Endodermal cell (in vitro differentiated cells): ENCODE results near the gene CLIC4. TPM values are rescaled to one million over a fixed set of nuclear protein-coding genes. Genes with fewer than 3 reads are reported as not detected.

ENCODE experiments used
- DNase-seq: peaks from one replicate; pipeline ENCODE4 v3.0.0-alpha.2; 2017
- H3K27ac ChIP-seq: 2 replicates; pipeline ENCODE4 v1.5.1; 2013; ENCODE audit warnings: mild to moderate bottlenecking, low read depth, low read length, moderate library complexity
- H3K27me3 ChIP-seq: 2 replicates; pipeline ENCODE4 v1.6.1; 2013; ENCODE audit warnings: mild to moderate bottlenecking, low read length, moderate library complexity; ENCODE audit not compliant: insufficient read depth, control insufficient read depth, poor library complexity, severe bottlenecking
- H3K36me3 ChIP-seq: 2 replicates; pipeline ENCODE4 v1.7.0; 2013; ENCODE audit warnings: mild to moderate bottlenecking, low read length, moderate library complexity; ENCODE audit not compliant: control insufficient read depth, insufficient read depth
- H3K4me1 ChIP-seq: one replicate; pipeline ENCODE4 v1.7.0; 2013; ENCODE audit warnings: low read length; ENCODE audit not compliant: control insufficient read depth, insufficient read depth
- H3K4me3 ChIP-seq: 2 replicates; pipeline ENCODE4 v1.5.1; 2013; ENCODE audit warnings: mild to moderate bottlenecking, low read length, moderate library complexity
- H3K9ac ChIP-seq: 2 replicates; pipeline ENCODE4 v1.6.1; 2013; ENCODE audit warnings: mild to moderate bottlenecking, low read length, moderate library complexity; ENCODE audit not compliant: poor library complexity, severe bottlenecking; ENCODE audit errors: extremely low read depth
- H3K9me3 ChIP-seq: 2 replicates; pipeline ENCODE4 v1.6.1; 2013; ENCODE audit warnings: mild to moderate bottlenecking, low read length, moderate library complexity; ENCODE audit not compliant: control insufficient read depth
- H3K27ac Mint-ChIP-seq: 2 replicates; pipeline ENCODE4 v1.8.0; 2020; ENCODE audit warnings: mixed read lengths
- H3K27me3 Mint-ChIP-seq: 2 replicates; pipeline ENCODE4 v1.8.0; 2021; ENCODE audit warnings: mild to moderate bottlenecking, mixed read lengths; ENCODE audit not compliant: insufficient read depth
- H3K36me3 Mint-ChIP-seq: 2 replicates; pipeline ENCODE4 v1.8.0; 2020; ENCODE audit warnings: low read depth, mixed read lengths
- H3K4me1 Mint-ChIP-seq: 2 replicates; pipeline ENCODE4 v1.8.0; 2020; ENCODE audit warnings: mixed read lengths
- H3K4me3 Mint-ChIP-seq: 2 replicates; pipeline ENCODE4 v1.8.0; 2020; ENCODE audit warnings: mild to moderate bottlenecking, moderate library complexity, mixed read lengths
- H3K9me3 Mint-ChIP-seq: 2 replicates; pipeline ENCODE4 v1.8.0; 2020; ENCODE audit warnings: mild to moderate bottlenecking, mixed read lengths
- whole genome bisulfite sequencing, 2 experiments: methylation state at CpG; one replicate each; pipeline versions ENCODE4 v1.1.5 to v1.1.7; 2013; ENCODE audit warnings: missing lambda C conversion rate in 2 of 2, mixed read lengths in 1 of 2; ENCODE audit not compliant: insufficient coverage in 1 of 2, insufficient read length in 1 of 2; 5-methylcytosine and 5-hydroxymethylcytosine counted together
- total RNA-seq, 2 donors: library from RNA; stranded (reverse); fragmentation: NEBNext Ultra II Directional in 1 of 2; extraction: Animal tissue kit (Norgen Biotek cat#: 25700) in 1 of 2; gene quantifications; 2 replicates in 1 of 2; 3 replicates in 1 of 2; pipeline ENCODE4 v1.2.1, GENCODE V29; 2021
- TF ChIP-seq, protein P1 (sequence below): fragments of 200-600 bp; sonication (generic); conservative IDR thresholded peaks from 2 replicates; pipeline ENCODE4 v1.5.0; 2021; ENCODE audit warnings: antibody characterized with exemption, mild to moderate bottlenecking

The CLIC4 gene
- total RNA-seq, 2 donors from 2014 or later, result 119 to 146 TPM

DNA sequence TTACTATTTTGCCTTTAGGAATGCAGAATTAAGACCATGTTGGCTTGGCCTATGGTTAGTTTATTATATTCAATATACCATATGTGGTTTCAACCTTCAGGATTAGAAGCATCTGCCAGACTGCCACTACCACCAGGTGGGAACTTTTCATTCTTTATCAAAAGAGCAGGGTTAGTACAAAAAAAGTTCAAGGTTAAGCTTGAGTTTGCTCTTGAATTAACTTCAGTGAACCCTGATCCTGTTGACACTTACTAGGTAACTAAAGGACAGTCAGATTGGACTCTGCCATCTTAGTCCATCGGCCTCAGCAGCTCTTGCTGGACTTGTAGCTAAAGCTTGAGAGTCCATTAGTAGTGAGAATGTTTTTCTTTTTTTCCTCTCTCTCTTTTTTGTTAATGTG, 22.1 kb downstream of the CLIC4 start:
- Mint-ChIP-seq H3K27me3 (no peaks in the 10 kb centered on the region), H3K36me3 (peaks cover 4% of the 10 kb centered on the region), H3K9me3 (no peaks in the 10 kb centered on the region), H3K27ac (no peak overlapping the region), H3K4me1 (peaks cover 18% of the 10 kb centered on the region), H3K4me3 (no peak overlapping the region)
- Histone ChIP-seq H3K9me3 (no peaks in the 10 kb centered on the region), H3K27ac (no peak overlapping the region), H3K9ac (no peak overlapping the region), H3K4me3 (no peak overlapping the region), H3K4me1 (peaks cover 3% of the 10 kb centered on the region), H3K27me3 (no peaks in the 10 kb centered on the region), H3K36me3 (peaks cover 16% of the 10 kb centered on the region)
- DNase-seq, result no peak
- TF ChIP-seq, protein P1, sequence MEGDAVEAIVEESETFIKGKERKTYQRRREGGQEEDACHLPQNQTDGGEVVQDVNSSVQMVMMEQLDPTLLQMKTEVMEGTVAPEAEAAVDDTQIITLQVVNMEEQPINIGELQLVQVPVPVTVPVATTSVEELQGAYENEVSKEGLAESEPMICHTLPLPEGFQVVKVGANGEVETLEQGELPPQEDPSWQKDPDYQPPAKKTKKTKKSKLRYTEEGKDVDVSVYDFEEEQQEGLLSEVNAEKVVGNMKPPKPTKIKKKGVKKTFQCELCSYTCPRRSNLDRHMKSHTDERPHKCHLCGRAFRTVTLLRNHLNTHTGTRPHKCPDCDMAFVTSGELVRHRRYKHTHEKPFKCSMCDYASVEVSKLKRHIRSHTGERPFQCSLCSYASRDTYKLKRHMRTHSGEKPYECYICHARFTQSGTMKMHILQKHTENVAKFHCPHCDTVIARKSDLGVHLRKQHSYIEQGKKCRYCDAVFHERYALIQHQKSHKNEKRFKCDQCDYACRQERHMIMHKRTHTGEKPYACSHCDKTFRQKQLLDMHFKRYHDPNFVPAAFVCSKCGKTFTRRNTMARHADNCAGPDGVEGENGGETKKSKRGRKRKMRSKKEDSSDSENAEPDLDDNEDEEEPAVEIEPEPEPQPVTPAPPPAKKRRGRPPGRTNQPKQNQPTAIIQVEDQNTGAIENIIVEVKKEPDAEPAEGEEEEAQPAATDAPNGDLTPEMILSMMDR, result no peak
- WGBS, 2 experiments, result 89% methylated on average over 1 of the region's 1 CpG; no CpG with 5 or more reads in 1 of the 2 experiments

DNA sequence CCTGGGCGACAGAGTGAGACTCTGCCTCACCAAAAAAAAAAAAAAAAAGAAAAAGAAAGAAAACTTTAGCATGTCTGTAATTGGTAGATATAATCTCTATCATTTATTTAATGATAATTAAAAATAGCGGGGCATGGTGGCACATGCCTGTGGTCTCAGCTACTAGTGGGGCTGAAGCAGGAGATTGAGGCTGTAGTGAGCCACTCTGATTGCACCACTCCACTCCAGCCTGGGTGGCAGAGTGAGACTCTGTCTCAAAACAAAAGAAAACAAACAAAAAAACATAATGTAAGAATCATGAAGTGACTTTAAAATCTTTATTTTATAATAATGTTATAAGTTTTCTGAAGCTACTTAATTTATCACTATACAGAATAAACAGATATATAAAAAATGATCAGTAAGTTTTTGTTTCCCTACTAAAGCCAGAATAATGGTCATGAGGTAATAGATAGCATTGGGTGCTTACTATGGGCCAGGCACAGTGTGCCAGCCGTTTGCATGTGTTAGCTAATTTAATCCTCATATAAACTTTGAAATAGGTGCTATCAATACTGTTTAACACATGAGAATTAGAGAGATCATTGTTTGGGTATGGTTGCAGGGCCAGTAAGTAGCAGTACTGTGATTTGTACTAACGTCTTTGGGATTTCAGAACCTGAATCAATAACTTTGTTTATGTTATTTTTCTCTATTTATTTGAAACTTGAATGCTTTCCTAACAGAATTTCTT, 23.8 kb downstream of the CLIC4 start:
- Histone ChIP-seq H3K27ac (no peak overlapping the region), H3K36me3 (peaks cover 17% of the 10 kb centered on the region), H3K9ac (no peak overlapping the region), H3K27me3 (no peaks in the 10 kb centered on the region), H3K4me3 (no peak overlapping the region), H3K4me1 (peaks cover 3% of the 10 kb centered on the region), H3K9me3 (no peaks in the 10 kb centered on the region)
- H3K9me3 Mint-ChIP-seq, result no peaks in the 10 kb centered on the region
- no peak overlapping the region for H3K4me3 Mint-ChIP-seq
- no peak for DNase-seq
- H3K27ac Mint-ChIP-seq, result no peak overlapping the region
- TF ChIP-seq, protein P1, result no peak
- H3K36me3 Mint-ChIP-seq, result peaks cover 12% of the 10 kb centered on the region
- 82% methylated on average over 4 of the region's 4 CpGs; no CpG with 5 or more reads in 1 of the 2 experiments for WGBS, 2 experiments
- H3K4me1 Mint-ChIP-seq, result peaks cover 21% of the 10 kb centered on the region
- no peaks in the 10 kb centered on the region for H3K27me3 Mint-ChIP-seq

DNA sequence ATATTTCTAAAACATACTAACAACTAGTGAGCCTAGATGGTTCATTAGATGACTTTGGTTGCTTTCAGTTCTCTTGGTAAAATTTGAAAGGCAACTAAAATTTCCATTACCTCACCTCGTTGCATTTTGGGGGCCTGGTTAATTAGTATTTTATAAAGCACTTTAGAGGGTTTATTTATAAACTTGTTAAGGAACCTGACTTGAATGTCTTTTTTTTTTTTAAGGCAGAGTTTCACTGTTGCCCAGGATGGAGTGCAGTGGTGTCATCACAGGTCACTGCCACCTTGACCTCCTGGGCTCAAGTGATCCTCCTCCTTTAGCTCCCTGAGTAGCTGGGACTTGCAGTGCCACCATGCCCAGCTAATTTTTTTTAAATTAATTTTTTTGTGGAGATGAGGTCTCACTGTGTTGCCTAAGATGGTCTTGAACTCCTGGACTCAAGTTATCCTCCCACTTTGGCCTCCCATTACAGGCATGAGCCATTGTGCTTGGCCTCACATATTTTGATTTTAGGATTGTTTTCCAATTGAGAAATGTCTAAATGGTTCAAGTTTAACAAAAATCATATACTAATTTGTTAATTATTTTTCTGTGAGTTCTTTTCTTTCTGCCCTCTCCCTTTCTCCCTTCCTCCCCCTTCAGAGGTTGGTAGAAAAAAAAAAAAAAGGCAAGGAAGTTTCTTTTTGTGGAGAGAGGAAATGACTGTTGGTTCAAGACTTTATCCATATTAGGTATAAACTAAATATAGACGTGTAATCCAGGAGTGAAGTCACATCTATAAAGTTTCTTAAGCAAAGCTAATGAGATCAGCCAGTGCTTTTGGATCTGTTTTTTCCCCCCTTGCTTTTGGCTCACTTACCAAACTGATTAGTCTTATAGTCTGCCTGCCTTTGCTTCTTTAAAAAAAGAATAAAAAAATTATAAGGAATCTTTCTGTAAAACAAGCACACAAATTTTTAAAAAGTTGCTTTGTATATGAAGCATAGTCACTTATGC, 24.7 kb downstream of the CLIC4 start:
- Mint-ChIP-seq H3K9me3 (no peaks in the 10 kb centered on the region), H3K4me1 (peaks cover 17% of the 10 kb centered on the region)
- 71 to 73% methylated on average over 1 to 2 of the region's 2 CpGs for WGBS, 2 experiments

More for the DNA sequence above, 24.7 kb downstream of the CLIC4 start:
- peaks cover 3% of the 10 kb centered on the region for H3K4me1 ChIP-seq
- H3K27me3 Mint-ChIP-seq, result no peaks in the 10 kb centered on the region
- H3K4me3 Mint-ChIP-seq, result no peak overlapping the region
- no peak overlapping the region for H3K27ac Mint-ChIP-seq
- no peaks in the 10 kb centered on the region for H3K27me3 ChIP-seq
- TF ChIP-seq, protein P1, result no peak
- no peak overlapping the region for H3K27ac ChIP-seq
- H3K9me3 ChIP-seq, result no peaks in the 10 kb centered on the region
- H3K9ac ChIP-seq, result no peak overlapping the region
- H3K36me3 Mint-ChIP-seq, result peaks cover 15% of the 10 kb centered on the region
- peaks cover 24% of the 10 kb centered on the region for H3K36me3 ChIP-seq
- H3K4me3 ChIP-seq, result no peak overlapping the region
- DNase-seq, result no peak
